GM11168 (cell line): ENCODE results near the gene SORT1.
"Not testable (repeated sequence)": the region's sequence is repeated elsewhere in the genome, so short reads cannot be mapped to it uniquely, and the experiment has no call there.

Source experiments
- in situ Hi-C: fragments of 300-500 bp; cut with MboI; formaldehyde crosslinking; loops from one replicate; pipeline ENCODE4 v1.12.0; 2022; ENCODE audit warnings: low sequenced_read_pairs; ENCODE audit not compliant: unreplicated experiment

The SORT1 gene

DNA sequence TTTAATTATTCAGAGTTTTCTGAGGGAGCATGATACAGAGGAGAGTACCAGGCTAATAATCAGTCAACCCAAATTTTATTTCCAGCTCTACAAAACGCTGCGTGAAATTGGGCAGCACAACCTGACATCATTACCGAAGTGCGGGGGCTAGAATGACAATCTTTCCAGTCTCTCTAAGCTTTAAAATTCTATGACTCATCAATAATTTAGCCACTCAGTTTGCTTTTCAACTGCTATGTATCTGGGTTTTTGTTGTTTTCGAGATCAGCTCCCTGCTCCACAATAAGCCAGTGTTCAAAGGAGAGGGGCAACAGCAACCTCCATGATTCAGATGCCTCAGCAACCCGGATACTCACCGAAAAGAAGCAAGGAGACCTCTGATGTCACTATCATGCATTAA is 13.9 kb downstream of the SORT1 start:
- in situ Hi-C loops = no loop called here

DNA sequence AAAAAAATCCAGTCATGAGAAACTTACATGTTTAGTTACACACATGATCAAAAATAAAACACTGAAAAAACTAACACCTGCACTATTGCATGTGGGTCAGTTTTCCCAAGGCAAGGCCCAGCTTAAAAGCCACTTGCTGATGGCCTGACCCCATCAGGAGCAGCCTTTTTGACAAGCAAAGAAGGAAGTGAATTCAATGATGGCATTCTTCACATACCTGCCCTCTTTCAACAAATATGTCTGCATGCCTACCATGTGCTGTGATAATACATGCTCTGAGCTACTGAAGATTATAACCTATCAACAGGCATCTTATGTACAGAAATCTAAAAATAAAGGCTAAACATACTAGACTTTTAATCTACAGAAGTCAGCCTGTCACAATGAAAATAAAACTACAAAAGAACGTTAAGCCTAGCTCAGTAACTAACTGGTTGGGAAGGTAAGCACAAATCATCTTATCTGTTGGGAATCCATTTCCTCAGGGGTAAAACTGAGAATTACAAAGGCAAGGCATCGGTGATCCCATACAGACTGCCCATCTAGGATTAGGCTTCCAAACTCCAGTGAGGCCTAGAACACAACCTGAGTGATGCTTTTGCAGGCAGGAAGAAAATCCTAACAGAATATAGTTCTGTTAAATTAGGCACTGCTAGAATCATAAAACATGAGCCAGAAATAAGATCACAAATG is 14.5 kb downstream of the SORT1 start:
- in situ Hi-C loops = no loop called here

DNA sequence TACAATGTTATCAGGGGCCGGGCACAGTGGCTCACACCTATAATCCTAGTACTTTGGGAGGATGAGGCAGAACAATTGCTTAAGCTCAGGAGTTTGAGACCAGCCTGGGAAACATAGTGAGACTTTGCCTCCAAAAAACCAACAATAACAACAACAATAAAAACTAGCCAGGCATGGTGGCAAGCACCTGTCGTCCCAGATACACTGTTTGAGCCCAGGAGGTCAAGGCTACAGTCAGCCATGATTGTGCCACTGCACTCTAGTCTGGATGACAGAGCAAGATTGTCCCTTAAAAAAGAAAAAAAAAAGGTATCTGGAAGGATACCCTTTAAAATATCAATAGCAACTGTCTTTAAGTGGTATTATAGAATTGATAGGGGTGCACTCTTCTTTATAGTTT is 16.1 kb downstream of the SORT1 start:
- in situ Hi-C loops = no loop called here

DNA sequence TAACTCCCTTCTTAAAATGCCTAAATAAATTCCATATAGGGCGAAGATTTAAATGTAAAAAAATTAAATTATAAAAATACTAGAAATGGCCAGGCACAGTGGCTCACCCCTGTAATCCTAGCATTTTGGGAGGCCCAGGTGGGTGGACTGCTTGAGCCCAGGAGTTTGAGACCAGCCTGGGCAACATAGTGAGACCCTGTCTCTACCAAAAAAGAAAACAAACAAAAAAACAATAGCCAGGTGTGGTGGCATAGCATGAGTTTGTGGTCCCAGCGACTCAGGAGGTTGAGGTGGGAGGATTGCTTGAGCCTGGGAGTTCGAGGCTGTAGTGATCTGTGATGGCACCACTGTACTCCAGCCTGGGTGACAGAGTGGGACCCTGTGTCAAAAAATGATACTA is 17.8 kb downstream of the SORT1 start:
- in situ Hi-C loops = no loop called here

DNA sequence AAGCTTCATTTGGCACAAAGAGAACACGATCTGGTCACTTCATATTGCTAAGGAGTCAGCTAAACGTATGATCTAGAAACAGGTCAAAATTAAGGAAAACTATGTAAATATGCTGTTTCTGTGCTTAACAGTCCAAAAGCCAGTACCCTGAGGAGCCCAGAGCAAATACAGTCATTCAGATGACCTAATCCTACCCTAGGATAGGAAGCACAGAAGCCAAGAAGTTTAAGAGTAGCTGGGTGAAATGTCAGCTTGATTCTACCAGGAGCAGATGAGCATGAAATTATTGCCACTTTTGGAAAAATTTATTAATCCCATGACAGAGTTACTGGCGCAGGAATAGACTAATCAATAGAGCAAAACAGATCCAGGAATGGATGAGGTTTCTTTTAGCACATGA is 18.3 kb downstream of the SORT1 start:
- in situ Hi-C loops = no loop called here

DNA sequence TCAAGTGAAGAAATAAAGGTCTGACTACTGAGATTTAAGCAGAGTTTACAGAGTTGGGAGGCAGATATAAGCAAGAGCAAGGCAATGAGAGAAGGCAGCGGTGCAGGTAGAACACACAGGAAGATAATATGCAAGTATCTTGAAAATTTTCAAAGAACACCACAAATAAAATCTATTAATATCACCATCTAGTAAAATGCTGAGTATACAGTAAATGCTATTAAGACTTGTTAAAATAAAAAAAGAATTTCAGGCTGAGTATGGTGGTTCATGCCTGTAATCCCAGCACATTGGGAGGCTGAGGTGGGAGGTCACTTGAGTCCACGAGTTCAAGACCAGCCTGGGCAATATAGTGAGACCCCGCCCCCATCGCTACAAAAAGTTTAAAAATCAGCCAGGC is 20.0 kb downstream of the SORT1 start:
- in situ Hi-C loops = no loop called here

DNA sequence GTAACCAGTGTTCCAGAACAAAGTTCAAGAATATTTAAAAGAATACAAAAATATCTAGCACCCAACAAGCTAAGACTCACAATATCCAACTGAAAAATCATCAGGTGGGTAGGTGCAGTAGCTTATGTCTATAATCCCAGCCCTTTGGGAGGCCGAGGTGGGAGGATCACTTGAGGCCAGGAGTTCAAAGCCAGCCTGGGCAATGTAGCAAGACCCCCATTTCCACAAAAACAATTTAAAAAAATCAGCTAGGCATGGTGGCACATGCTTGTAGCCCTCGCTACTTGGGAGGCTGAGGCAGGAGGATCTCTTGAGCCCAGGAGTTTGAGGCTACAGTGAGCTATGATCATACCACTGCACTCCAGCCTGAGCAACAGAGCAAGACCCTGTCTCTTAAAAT is 24.0 kb downstream of the SORT1 start:
- in situ Hi-C loops = not testable (repeated sequence)

DNA sequence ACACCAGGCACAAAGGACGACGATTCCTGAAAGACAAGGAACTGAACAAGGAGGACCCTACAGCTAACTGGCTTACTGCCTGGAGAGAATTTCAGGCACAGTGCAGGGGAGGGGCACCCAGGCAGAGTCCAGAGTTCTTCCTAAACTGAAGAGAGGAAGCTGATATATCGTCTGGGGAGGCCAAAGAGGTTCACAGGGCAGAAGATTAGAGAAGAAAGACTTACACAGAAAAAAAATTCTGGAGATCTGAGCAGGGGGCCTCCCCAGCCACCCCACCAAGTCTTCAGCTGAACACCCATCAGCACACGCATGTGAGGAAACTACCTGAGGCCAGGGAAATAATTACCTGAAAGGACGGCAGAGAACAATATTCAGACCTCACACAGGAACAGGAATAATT is 24.6 kb downstream of the SORT1 start:
- in situ Hi-C loops = no loop called here

DNA sequence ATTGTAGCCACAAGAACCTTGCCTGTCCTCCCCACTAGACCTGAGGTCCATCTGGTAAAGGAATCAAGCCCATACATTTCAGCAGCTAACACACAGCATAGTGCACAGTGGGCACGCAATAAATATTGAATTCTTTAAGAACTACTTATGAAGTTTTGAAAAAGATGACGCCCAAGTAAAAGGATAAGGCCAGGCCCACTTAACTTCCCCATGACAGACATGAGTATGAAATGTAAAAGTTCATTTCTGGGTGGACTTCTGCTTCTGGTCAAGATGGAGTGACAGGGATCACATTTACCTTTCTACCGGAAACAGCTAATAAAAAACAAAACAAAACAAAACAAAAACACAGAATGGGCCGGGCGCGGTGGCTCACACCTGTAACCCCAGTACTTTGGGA is 25.4 kb downstream of the SORT1 start:
- in situ Hi-C loops = no loop called here

DNA sequence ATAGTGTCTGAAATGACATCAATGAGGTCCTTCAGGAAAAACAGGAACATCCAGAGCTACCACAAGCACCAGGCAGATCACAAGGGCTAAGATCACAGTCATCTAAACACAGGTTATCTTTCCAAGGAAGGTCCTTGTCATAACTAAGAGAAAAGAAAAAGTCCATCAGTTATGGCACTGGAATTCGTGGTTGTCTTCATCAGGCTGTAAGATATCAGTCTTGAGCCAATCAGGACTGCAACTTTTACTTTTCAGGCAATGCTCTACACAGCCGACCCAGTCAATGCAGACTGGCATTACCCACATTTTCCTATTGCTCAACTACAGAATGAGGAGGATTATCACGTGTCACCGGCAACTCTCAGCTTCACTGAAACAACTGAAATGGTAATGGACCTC is 26.4 kb downstream of the SORT1 start:
- in situ Hi-C loops = no loop called here

DNA sequence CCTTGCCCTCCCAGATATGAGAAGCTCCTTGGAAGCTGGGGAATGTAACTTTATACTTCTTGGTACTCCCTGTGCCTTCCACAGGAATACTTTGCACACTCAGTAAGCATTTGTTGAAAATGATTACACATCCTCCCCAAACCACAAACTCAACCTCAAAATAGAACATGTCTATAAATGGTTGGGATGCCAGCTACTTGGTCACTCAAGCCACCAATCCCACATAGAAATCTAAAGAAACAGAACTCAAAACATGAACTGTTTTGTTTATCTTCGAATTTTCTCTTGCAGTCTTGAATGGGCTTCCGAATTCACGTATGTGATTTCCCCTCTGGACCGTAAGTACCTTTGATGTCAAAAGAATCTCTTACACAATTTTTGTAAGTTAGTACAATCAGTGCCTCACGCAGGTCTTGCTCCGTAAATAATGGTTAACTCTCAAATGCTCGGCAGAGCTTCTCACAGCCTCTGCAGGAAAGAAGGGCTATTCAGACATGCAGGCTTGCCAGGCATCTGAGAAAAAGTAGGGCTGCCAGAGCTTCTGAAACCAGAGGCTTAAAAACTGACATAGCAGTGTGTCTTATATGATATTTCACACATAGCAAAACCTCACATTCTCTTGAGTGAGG is 26.9 kb downstream of the SORT1 start:
- in situ Hi-C loops = no loop called here

DNA sequence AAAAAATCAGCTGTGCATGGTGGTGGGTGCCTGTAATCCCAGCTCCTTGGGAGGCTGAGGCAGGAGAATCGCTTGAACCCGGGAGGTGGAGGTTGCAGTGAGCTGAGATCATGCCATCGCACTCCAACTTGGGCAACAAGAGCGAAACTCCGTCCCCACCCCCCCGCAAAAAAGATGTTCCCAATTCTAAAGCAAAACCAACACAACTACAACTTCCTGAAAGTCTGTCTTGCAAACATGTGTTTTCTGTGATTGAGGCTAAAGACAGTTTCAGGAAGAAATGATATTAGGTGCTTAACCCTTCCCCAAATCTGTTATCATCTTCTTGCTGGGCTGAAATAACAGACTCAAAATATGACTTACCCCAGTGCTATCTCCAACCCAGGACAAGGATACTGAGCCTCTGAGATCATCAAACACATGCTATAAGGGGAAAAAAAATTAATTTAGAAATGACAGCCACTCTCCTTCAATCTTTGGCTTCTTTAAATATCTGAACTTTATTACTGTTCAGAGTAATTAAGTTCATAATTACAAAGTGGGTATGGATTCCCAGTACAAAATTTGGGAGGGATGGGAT is 28.5 kb downstream of the SORT1 start:
- in situ Hi-C loops = no loop called here

DNA sequence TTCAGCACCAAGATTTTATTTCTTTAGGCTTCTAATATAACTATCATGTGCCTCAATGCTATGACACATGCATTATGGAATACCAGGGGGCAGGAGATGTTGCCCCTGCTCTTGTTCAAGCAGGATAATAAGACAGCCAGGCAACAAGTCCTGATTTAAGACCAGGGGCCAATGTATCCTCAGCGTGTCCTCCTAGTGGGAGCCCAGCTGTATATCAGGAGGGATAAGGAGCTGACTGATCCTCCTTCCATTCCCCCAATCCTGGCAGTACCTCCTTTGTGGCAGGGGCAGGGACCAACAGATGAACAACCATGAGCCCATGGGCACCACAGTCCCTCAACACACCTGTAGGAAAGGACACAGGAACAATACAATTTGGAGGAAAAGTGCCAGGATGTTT is 29.3 kb downstream of the SORT1 start:
- in situ Hi-C loops = no loop called here

DNA sequence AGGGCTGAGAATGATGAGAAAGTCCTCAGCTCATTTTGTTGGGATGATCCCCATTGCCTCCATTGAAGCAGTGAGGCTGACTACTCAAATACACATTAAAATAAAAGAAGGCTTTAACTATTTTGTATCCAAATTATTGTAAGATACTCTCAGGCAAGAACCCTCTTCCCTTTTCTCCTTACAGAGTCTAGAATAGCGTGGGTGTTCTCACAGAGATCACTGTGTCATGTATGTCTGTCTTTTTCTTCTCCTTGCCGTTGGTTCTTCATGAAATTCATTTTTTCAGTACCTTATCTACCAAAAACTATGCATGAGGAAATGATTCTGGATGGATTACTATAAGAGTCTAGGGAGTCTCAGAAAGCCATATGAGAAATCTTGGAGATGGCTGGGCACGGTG is 30.1 kb downstream of the SORT1 start:
- in situ Hi-C loops = no loop called here

DNA sequence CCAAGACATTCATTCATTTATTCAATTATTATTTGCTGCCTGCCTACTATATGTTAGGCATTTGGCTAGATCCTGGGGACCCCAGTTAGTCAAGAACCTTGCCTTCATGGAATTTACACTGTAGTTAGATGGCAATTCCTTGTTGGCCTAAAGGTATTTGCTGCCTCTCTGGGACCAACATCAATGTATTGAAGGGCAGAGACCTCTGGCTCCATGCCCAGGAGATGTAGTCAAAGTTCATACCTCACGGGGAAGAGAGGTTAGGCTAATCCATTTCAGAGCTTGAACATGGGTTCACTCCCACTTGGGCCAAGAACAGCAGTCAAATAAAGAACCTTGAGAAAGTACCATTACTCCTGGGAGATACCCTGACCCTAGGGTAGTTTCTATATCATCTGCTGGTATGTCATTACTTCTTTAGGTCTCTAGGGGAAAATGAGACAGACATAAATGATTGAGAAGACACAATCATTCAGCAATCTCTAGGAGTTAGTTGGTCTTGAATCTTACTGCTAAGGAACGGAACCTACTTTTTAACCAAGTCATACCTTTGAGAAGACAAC is 32.0 kb downstream of the SORT1 start:
- in situ Hi-C loops = no loop called here

DNA sequence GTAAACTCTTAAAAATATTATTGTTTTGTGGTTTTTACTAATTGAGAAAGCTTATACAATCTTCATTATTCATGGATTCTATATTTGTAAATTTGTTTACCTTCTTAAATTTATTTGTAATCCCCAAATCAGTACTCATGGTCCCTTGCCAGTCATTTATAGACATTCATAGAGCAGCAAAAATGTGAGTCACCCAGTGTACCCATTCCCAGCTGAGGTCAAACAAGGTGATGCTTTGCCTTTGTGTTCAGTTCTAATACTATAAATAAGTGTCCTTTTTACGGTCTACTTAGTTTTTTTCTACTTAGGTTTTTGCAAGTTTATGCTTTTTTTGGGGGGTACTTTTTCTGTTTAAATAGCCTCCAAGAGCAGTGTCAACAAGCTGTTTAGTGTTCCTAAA is 36.1 kb downstream of the SORT1 start:
- in situ Hi-C loops = no loop called here

DNA sequence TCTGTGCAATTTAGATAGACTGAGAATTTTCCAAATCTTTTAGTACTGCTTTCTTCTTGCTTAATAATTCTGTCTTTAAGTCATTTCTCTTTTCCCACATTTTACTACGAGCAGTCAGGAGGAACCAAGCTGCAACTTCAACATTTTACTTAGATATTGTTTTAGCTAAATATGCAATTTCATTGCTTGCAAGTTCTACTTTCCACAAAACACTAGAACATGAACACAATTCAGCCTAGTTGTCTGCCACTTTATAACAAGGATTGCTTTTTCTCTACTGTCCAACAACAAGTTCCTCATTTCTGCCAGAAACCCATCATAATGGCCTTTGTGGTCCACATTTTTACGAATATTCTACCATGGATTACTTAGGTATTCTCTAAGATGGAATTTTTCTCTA is 36.6 kb downstream of the SORT1 start:
- in situ Hi-C loops = no loop called here

DNA sequence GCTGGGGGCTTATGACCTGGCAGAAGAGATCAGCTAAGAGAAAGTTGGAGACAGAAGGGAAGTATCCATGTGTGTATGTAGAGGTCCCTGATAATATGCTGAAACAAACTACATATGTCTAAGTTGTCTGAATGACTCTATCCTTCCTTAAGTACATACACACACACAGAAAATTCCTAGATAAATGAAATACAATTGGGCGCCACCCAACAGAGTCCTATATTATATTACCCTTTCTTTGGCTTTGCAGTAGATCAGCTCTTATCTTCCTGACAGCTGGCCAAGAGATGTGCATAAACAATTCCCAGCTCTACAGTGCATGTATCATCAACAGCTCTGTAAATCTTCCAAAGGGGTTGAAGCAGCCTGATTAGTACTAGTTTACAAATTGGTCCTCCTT is 40.1 kb downstream of the SORT1 start:
- in situ Hi-C loops = no loop called here

DNA sequence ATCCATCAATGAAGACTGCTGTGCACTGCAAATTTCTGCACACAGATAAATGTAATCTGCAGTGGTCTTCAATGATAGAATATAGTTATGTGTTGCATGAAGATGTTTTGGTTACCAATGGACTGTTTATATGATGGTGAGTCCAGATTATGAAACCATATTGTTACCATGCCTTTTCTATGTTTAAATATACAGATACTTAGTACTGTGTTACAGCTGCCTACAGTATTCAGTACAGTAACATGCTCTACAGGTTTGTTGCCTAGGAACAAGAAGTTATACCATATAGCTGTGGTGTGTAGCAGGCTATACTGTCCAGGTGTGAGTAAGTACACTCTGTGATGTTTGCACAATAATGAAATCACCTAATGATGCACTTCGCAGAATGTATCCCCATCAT is 40.8 kb downstream of the SORT1 start:
- in situ Hi-C loops = no loop called here

DNA sequence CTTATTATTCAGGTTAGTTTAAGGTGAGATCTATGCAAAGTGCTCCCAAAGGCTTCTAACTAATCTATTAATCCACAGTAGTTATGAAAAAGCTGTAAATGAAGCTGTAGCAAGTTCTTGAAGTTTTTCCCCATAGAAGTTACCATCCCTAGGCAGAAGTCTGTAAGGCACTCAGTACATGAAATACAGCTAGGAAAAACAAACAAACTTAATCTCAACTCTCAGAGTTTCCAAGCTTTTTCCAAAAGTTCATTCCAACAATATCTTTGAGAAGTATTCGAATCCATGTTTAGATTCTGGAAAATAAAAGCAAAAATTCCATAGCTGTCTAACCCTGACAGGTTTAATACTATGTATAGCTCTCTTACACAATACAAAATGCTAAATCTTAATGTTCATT is 41.2 kb downstream of the SORT1 start:
- in situ Hi-C loops = no loop called here

DNA sequence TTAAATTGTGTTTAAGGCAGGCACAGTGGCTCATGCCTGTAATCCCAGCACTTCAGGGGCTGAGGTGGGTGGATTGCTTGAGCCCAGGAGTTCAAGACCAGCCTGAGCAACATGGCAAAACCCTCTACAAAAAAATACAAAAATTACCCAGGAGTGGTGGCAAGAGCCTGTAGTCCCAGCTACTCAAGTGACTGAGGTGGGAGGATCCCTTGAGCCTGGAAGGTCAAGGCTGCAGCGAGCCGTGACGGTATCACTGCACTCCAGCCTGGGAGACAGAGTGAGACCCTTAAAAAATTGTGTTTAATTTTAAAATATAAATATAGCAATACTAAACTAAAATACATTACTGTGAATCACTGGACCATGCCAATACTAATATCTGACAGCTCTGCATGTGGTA is 42.8 kb downstream of the SORT1 start:
- in situ Hi-C loops = no loop called here

DNA sequence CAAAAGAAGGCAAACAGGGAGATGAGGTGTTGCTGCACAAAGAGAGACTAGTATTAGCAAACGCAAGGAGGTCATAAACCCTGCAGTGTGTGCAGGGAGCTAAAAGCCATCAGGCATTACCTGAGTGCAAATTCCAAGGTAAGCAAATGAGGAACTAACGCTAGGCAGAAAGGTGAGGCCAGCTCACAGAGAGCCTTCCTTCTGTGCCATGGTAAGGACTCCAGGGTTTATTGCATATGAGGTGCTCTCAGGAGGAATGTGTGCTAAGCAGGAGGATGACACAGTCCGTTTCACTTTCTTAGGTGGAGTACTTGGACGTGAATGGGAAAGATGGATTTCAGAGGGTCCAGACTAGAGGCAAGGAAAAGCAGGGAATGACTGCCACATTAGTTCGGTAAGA is 46.3 kb downstream of the SORT1 start:
- in situ Hi-C loops = no loop called here
